GM23338 (cell line): ENCODE measurements around the gene NPAS3. TPM values are rescaled to one million over a fixed set of nuclear protein-coding genes. Genes with fewer than 3 reads are reported as not detected.

Experiments used
- ATAC-seq: fragments of 200-7000 bp; cut with Tn5 transposase; 3 replicates; pipeline ENCODE4 v1.9.1; 2020
- DNase-seq: peaks from one replicate; pipeline ENCODE4 v3.0.0-alpha.2; 2015; ENCODE audit warnings: low spot score
- H2AFZ ChIP-seq: fragments of 200-600 bp; sonication (generic); 2 replicates; pipeline ENCODE4 v1.8.0; 2016; ENCODE audit warnings: antibody characterized with exemption, mild to moderate bottlenecking, moderate library complexity
- H3F3A ChIP-seq: fragments of 200-600 bp; sonication (generic); replicated peaks from 2 replicates; pipeline ENCODE4 v1.8.0; 2017; ENCODE audit warnings: antibody characterized with exemption, mixed run types, low read depth
- H3K27ac ChIP-seq: fragments of 200-600 bp; sonication (generic); 2 replicates; pipeline ENCODE4 v1.6.1; 2016; ENCODE audit warnings: low read depth
- H3K27me3 ChIP-seq: fragments of 200-600 bp; sonication (generic); 2 replicates; pipeline ENCODE4 v1.8.0; 2016; ENCODE audit warnings: mild to moderate bottlenecking, mixed run types, moderate library complexity; ENCODE audit not compliant: insufficient read depth
- H3K36me3 ChIP-seq: fragments of 200-600 bp; sonication (generic); 2 replicates; pipeline ENCODE4 v1.8.0; 2016; ENCODE audit warnings: mild to moderate bottlenecking; ENCODE audit not compliant: insufficient read depth
- H3K4me1 ChIP-seq: fragments of 200-600 bp; sonication (generic); 2 replicates; pipeline ENCODE4 v1.8.0; 2016; ENCODE audit warnings: mild to moderate bottlenecking, moderate library complexity; ENCODE audit not compliant: insufficient read depth
- H3K4me2 ChIP-seq: fragments of 200-600 bp; sonication (generic); 2 replicates; pipeline ENCODE4 v1.7.1; 2017; ENCODE audit warnings: mixed run types
- H3K4me3 ChIP-seq: fragments of 200-600 bp; sonication (generic); 2 replicates; pipeline ENCODE4 v1.6.1; 2016; ENCODE audit warnings: mixed run types
- H3K79me2 ChIP-seq: fragments of 200-600 bp; sonication (generic); replicated peaks from 2 replicates; pipeline ENCODE4 v1.8.0; 2017; ENCODE audit warnings: mild to moderate bottlenecking; ENCODE audit not compliant: insufficient read depth
- H3K9me2 ChIP-seq: fragments of 200-600 bp; sonication (generic); 2 replicates; pipeline ENCODE4 v1.8.0; 2017; ENCODE audit not compliant: insufficient read depth
- H4K20me1 ChIP-seq: fragments of 200-600 bp; sonication (generic); replicated peaks from 2 replicates; pipeline ENCODE4 v1.8.0; 2017; ENCODE audit warnings: mild to moderate bottlenecking; ENCODE audit not compliant: insufficient read depth
- H3K27ac Mint-ChIP-seq: 2 replicates; pipeline ENCODE4 v1.8.0; 2020; ENCODE audit warnings: inconsistent platforms, mild to moderate bottlenecking, moderate library complexity, mixed read lengths
- H3K27me3 Mint-ChIP-seq: 3 replicates; pipeline ENCODE4 v1.8.0; 2022; ENCODE audit warnings: low read depth, mild to moderate bottlenecking, moderate library complexity, mixed read lengths, inconsistent platforms; ENCODE audit not compliant: insufficient read depth, poor library complexity
- H3K36me3 Mint-ChIP-seq: 3 replicates; pipeline ENCODE4 v1.8.0; 2021; ENCODE audit warnings: low read depth, mild to moderate bottlenecking, inconsistent platforms, moderate library complexity, mixed read lengths
- H3K4me1 Mint-ChIP-seq: 3 replicates; pipeline ENCODE4 v1.8.0; 2020; ENCODE audit warnings: mild to moderate bottlenecking, inconsistent platforms, mixed read lengths
- H3K4me3 Mint-ChIP-seq: 3 replicates; pipeline ENCODE4 v1.8.0; 2021; ENCODE audit warnings: moderate library complexity, mild to moderate bottlenecking, inconsistent platforms, mixed read lengths
- H3K9me3 Mint-ChIP-seq: 3 replicates; pipeline ENCODE4 v1.8.0; 2020; ENCODE audit warnings: moderate library complexity, mild to moderate bottlenecking, inconsistent platforms, mixed read lengths
- CREB1 ChIP-seq: fragments of 250-450 bp; sonication (Bioruptor Pico); IDR thresholded peaks from 2 replicates; pipeline ENCODE4 v1.5.0; 2020; ENCODE audit warnings: low read depth, mild to moderate bottlenecking, moderate library complexity
- ETS1 ChIP-seq: IDR thresholded peaks from 2 replicates; pipeline ENCODE4 v1.6.1; 2016; ENCODE audit warnings: antibody characterized with exemption
- EZH2phosphoT487 ChIP-seq: fragments of 200-600 bp; sonication (generic); IDR thresholded peaks from one replicate; pipeline ENCODE4 v1.8.1; 2018; ENCODE audit warnings: antibody characterized with exemption; ENCODE audit not compliant: unreplicated experiment
- NANOG ChIP-seq: IDR thresholded peaks from 2 replicates; pipeline ENCODE4 v1.6.1; 2016; ENCODE audit warnings: antibody characterized with exemption, borderline replicate concordance
- POLR2AphosphoS5 ChIP-seq: IDR thresholded peaks from 2 replicates; pipeline ENCODE4 v1.6.1; 2016; ENCODE audit warnings: antibody characterized with exemption, low read depth
- STAT1 ChIP-seq: IDR thresholded peaks from one replicate; pipeline ENCODE4 v1.6.1; 2016; ENCODE audit warnings: antibody characterized with exemption; ENCODE audit not compliant: unreplicated experiment
- ZNF114 ChIP-seq: fragments of 250-450 bp; sonication (Bioruptor Pico); IDR thresholded peaks from 2 replicates; pipeline ENCODE4 v1.5.0; 2020; ENCODE audit warnings: mild to moderate bottlenecking, moderate library complexity
- ZNF462 ChIP-seq: fragments of 250-450 bp; sonication (Bioruptor Pico); IDR thresholded peaks from 2 replicates; pipeline ENCODE4 v1.5.0; 2020; ENCODE audit warnings: mild to moderate bottlenecking, moderate library complexity
- polyA plus RNA-seq: library from polyadenylated mRNA; unstranded; fragments of >200 nt; fragmentation: Nextera tagmentation; extraction: Ambion mirVana; gene quantifications from 2 replicates; pipeline ENCODE4 v1.2.1, GENCODE V29; 2016
- total RNA-seq: library from RNA; depleted of rRNA; stranded (reverse); fragments of >200 nt; shearing (Covaris generic); gene quantifications from 2 replicates; pipeline ENCODE4 v1.2.3, GENCODE V29; 2014

NPAS3 gene
- total and polyA plus RNA-seq, 2 experiments from 2014 or later = 0.17 to 0.19 TPM

GRCh38 chr14:33493990-33494389 is 555.3 kb downstream of the NPAS3 start (continued):
- TF ChIP-seq ZNF462 (no peak), ZNF114 (CRISPR knock-in tag) (no peak), NANOG (no peak)

GRCh38 chr14:33499687-33500086 is 561.0 kb downstream of the NPAS3 start:
- H4K20me1 ChIP-seq = no peaks in the 10 kb centered on the region
- no peak overlapping the region for H2AFZ ChIP-seq
- no peaks in the 10 kb centered on the region for H3K9me2 ChIP-seq
- no peak overlapping the region for H3K27ac ChIP-seq
- no peaks in the 10 kb centered on the region for H3K27me3 ChIP-seq
- Mint-ChIP-seq H3K27me3 (peaks cover 3% of the 10 kb centered on the region), H3K4me3 (no peak overlapping the region), H3K9me3 (peaks cover 18% of the 10 kb centered on the region), H3K36me3 (peaks cover 3% of the 10 kb centered on the region; the same call in 1 of the 3 replicates), H3K4me1 (no peaks in the 10 kb centered on the region), H3K27ac (no peak overlapping the region)
- no peaks in the 10 kb centered on the region for H3F3A ChIP-seq
- H3K79me2 ChIP-seq = no peaks in the 10 kb centered on the region
- H3K4me2 ChIP-seq = no peak overlapping the region
- ATAC-seq (no peak), DNase-seq (no peak)
- TF ChIP-seq EZH2phosphoT487 (no peak), ZNF462 (no peak), STAT1 (no peak), CREB1 (CRISPR knock-in tag) (no peak), NANOG (no peak), POLR2AphosphoS5 (no peak), ZNF114 (CRISPR knock-in tag) (no peak), ETS1 (no peak)
- H3K4me1 ChIP-seq = no peaks in the 10 kb centered on the region
- no peak overlapping the region for H3K4me3 ChIP-seq
- H3K36me3 ChIP-seq = no peaks in the 10 kb centered on the region
